GM20431 (cell line): ENCODE data around the gene GINS3.

Experiments
- in situ Hi-C: fragments of 300-500 bp; cut with MseI, MboI; formaldehyde crosslinking; loops from one replicate; pipeline ENCODE4 v1.15.0; 2020; ENCODE audit warnings: low sequenced_read_pairs; ENCODE audit not compliant: unreplicated experiment

GINS3 gene

GRCh38 chr16:58421529-58421928 is 29.3 kb downstream of the GINS3 start:
- in situ Hi-C loops, result no loop called here

GRCh38 chr16:58422809-58423208 is 30.5 kb downstream of the GINS3 start:
- in situ Hi-C loops, result no loop called here

- in situ Hi-C loops, result no loop called here
Measured at GRCh38 chr16:58425245-58425644, 33.0 kb downstream of the GINS3 start.

GRCh38 chr16:58425756-58426494 is 33.7 kb downstream of the GINS3 start:
- in situ Hi-C loops, result no loop called here

GRCh38 chr16:58426966-58427365 is 34.7 kb downstream of the GINS3 start:
- in situ Hi-C loops, result no loop called here

GRCh38 chr16:58428621-58429542 is 36.6 kb downstream of the GINS3 start:
- in situ Hi-C loops, result no loop called here

- in situ Hi-C loops, result no loop called here
Measured at GRCh38 chr16:58430718-58431117, 38.4 kb downstream of the GINS3 start.

- in situ Hi-C loops, result no loop called here
Measured at GRCh38 chr16:58433569-58433951, 41.3 kb downstream of the GINS3 start.

GRCh38 chr16:58435779-58436178 is 43.5 kb downstream of the GINS3 start:
- in situ Hi-C loops, result no loop called here

GRCh38 chr16:58440131-58440530 is 47.9 kb downstream of the GINS3 start:
- in situ Hi-C loops, result no loop called here

GRCh38 chr16:58442547-58442946 is 50.3 kb downstream of the GINS3 start:
- in situ Hi-C loops, result no loop called here

GRCh38 chr16:58443783-58444182 is 51.5 kb downstream of the GINS3 start:
- in situ Hi-C loops, result no loop called here

GRCh38 chr16:58444265-58444664 is 52.0 kb downstream of the GINS3 start:
- in situ Hi-C loops, result no loop called here

- in situ Hi-C loops, result no loop called here
Measured at GRCh38 chr16:58448890-58449289, 56.6 kb downstream of the GINS3 start.

GRCh38 chr16:58449306-58449705 is 57.0 kb downstream of the GINS3 start:
- in situ Hi-C loops, result no loop called here

- in situ Hi-C loops, result no loop called here
Measured at GRCh38 chr16:58449768-58450167, 57.5 kb downstream of the GINS3 start.

- in situ Hi-C loops, result no loop called here
Measured at GRCh38 chr16:58450590-58450989, 58.3 kb downstream of the GINS3 start.

GRCh38 chr16:58451265-58451689 is 59.0 kb downstream of the GINS3 start:
- in situ Hi-C loops, result no loop called here

- in situ Hi-C loops, result no loop called here
Measured at GRCh38 chr16:58451945-58452401, 59.7 kb downstream of the GINS3 start.

- in situ Hi-C loops, result no loop called here
Measured at GRCh38 chr16:58452640-58453039, 60.4 kb downstream of the GINS3 start.

- in situ Hi-C loops, result no loop called here
Measured at GRCh38 chr16:58454178-58454577, 61.9 kb downstream of the GINS3 start.
